B cell (primary cell): ENCODE data around the gene PAPLN. TPM values are rescaled to one million over a fixed set of nuclear protein-coding genes. Genes with fewer than 3 reads are reported as not detected.

ENCODE experiments used
- ATAC-seq: fragments of 200-7000 bp; cut with Tn5 transposase; one replicate; pipeline ENCODE4 v1.10.0; 2021; ENCODE audit warnings: low read depth, mild to moderate bottlenecking, moderate number of reproducible peaks, moderate library complexity
- CTCF ChIA-PET: fragments of 350-600 bp; sonication (Branson Sonifier 250); formaldehyde crosslinking; loops from one replicate; lab custom pipeline; 2021; ENCODE audit warnings: antibody characterized with exemption, inconsistent platforms; lab: Charles Lee
- POLR2A ChIA-PET: fragments of 350-600 bp; sonication (Branson Sonifier 250); formaldehyde crosslinking; loops from one replicate; lab custom pipeline; 2021; ENCODE audit warnings: antibody characterized with exemption; lab: Charles Lee
- DNase-seq: peaks from one replicate; pipeline ENCODE4 v3.0.0; 2013
- H2AFZ ChIP-seq: 2 replicates; pipeline ENCODE4 v1.6.1; 2012; ENCODE audit warnings: mild to moderate bottlenecking, low read depth, low read length; ENCODE audit not compliant: insufficient read depth, poor library complexity, severe bottlenecking
- H3K27ac ChIP-seq, 2 donors: 1 replicate in 1 of 2; 2 replicates in 1 of 2; pipeline ENCODE4 v1.5.1; 2012 to 2013; ENCODE audit warnings: low read length in 2 of 2, mild to moderate bottlenecking in 2 of 2, moderate library complexity in 1 of 2
- H3K27me3 ChIP-seq, 4 experiments: fragments of 200-600 bp in 1 of 4; sonication (generic) in 1 of 4; replicated peaks in 1 of 4; 1 replicate in 2 of 4; 2 replicates in 2 of 4; pipeline versions ENCODE4 v1.6.1 to v1.7.0; 2013 to 2016; ENCODE audit warnings: low read length in 3 of 4, mild to moderate bottlenecking in 2 of 4, mixed read lengths in 1 of 4, moderate library complexity in 1 of 4; ENCODE audit not compliant: insufficient read depth in 4 of 4, control insufficient read depth in 3 of 4; ENCODE audit errors: control extremely low read depth in 1 of 4
- H3K36me3 ChIP-seq, 2 experiments: replicated peaks in 1 of 2; 1 replicate in 1 of 2; 2 replicates in 1 of 2; pipeline versions ENCODE4 v1.6.1 to v1.7.1; 2013; ENCODE audit warnings: low read length in 1 of 2; ENCODE audit not compliant: insufficient read depth in 2 of 2, control insufficient read depth in 1 of 2; ENCODE audit errors: control extremely low read depth in 1 of 2, extremely low read depth in 1 of 2
- H3K4me1 ChIP-seq, 2 donors: fragments of 200-600 bp in 1 of 2; sonication (generic) in 1 of 2; 1 replicate in 1 of 2; 2 replicates in 1 of 2; pipeline versions ENCODE4 v1.5.1 to v1.6.1; 2013 to 2017; ENCODE audit warnings: low read length in 2 of 2; ENCODE audit not compliant: control insufficient read depth in 2 of 2, insufficient read depth in 2 of 2
- H3K4me2 ChIP-seq: replicated peaks from 2 replicates; pipeline ENCODE3; 2012; ENCODE audit warnings: mild to moderate bottlenecking, low read depth, low read length; ENCODE audit not compliant: poor library complexity, severe bottlenecking
- H3K4me3 ChIP-seq, 5 experiments: fragments of 200-600 bp in 1 of 5; sonication (generic) in 1 of 5; 1 replicate in 3 of 5; 2 replicates in 2 of 5; pipeline versions ENCODE4 v1.5.1 to v1.7.0; 2011 to 2016; ENCODE audit warnings: low read length in 4 of 5, mild to moderate bottlenecking in 4 of 5, low read depth in 2 of 5, control low read depth in 1 of 5, moderate library complexity in 1 of 5; ENCODE audit not compliant: insufficient read depth in 1 of 5; ENCODE audit errors: control extremely low read depth in 1 of 5, extremely low read depth in 1 of 5
- H3K79me2 ChIP-seq: fragments of 200-600 bp; sonication (generic); one replicate; pipeline ENCODE4 v1.6.0; 2016; ENCODE audit warnings: low read length; ENCODE audit not compliant: control insufficient read depth, insufficient read depth
- H3K9ac ChIP-seq: fragments of 200-600 bp; sonication (generic); 2 replicates; pipeline ENCODE4 v1.6.1; 2017; ENCODE audit warnings: mild to moderate bottlenecking, low read length, moderate library complexity
- H3K9me3 ChIP-seq, 3 donors: one replicate each; pipeline versions ENCODE4 v1.6.1 to v1.7.1; 2013; ENCODE audit warnings: low read length in 2 of 3; ENCODE audit not compliant: control insufficient read depth in 2 of 3, insufficient read depth in 1 of 3; ENCODE audit errors: control extremely low read depth in 1 of 3
- H4K20me1 ChIP-seq: 2 replicates; pipeline ENCODE4 v1.6.0; 2012; ENCODE audit warnings: mild to moderate bottlenecking, low read length; ENCODE audit not compliant: insufficient read depth, control insufficient read depth, poor library complexity, severe bottlenecking
- H3K27ac Mint-ChIP-seq: one replicate; pipeline ENCODE4 v1.8.0; 2021; ENCODE audit warnings: mixed read lengths
- H3K27me3 Mint-ChIP-seq: one replicate; pipeline ENCODE4 v1.8.0; 2021; ENCODE audit warnings: mixed read lengths
- H3K4me1 Mint-ChIP-seq: one replicate; pipeline ENCODE4 v1.8.0; 2021; ENCODE audit warnings: mixed read lengths
- H3K4me3 Mint-ChIP-seq: one replicate; pipeline ENCODE4 v1.8.0; 2021; ENCODE audit warnings: mixed read lengths
- H3K9me3 Mint-ChIP-seq: one replicate; pipeline ENCODE4 v1.8.0; 2022; ENCODE audit warnings: mixed read lengths; ENCODE audit not compliant: insufficient read depth
- CTCF ChIP-seq: fragments of 200-600 bp; IDR thresholded peaks from one replicate; pipeline ENCODE4 v1.8.0; 2022; ENCODE audit warnings: antibody characterized with exemption, mild to moderate bottlenecking
- EZH2 ChIP-seq: IDR thresholded peaks from 2 replicates; pipeline ENCODE4 v1.6.1; 2012; ENCODE audit warnings: borderline replicate concordance, low read depth, mild to moderate bottlenecking, moderate library complexity, low read length; ENCODE audit not compliant: insufficient read depth, poor library complexity, severe bottlenecking
- WGBS: methylation state at CpG from one replicate; pipeline ENCODE4 v1.1.5; 2013; ENCODE audit warnings: missing lambda C conversion rate; ENCODE audit not compliant: insufficient coverage; 5-methylcytosine and 5-hydroxymethylcytosine counted together
- intact Hi-C: fragments of 100-400 bp; cut with micrococcal nuclease; formaldehyde crosslinking; loops from one replicate; pipeline ENCODE4 v1.10.0; 2022
- polyA plus RNA-seq: library from polyadenylated mRNA; depleted of rRNA; stranded (reverse); fragments of >200 nt; gene quantifications from 2 replicates; pipeline ENCODE4 v1.2.3, GENCODE V29; 2012
- total RNA-seq, 2 donors: library from RNA; stranded (reverse); fragments of 120-200 nt in 1 of 2; gene quantifications; 1 replicate in 1 of 2; 2 replicates in 1 of 2; pipeline versions ENCODE4 v1.2.3 to v1.2.4, GENCODE V29; 2013 to 2022

Gene PAPLN
- total and polyA plus RNA-seq, 2 donors (not counting 1 experiment from before 2014, with no cell fraction given): 0.69 to 1.5 TPM

- Histone ChIP-seq H3K4me1 (peaks cover 21 to 24% of the 10 kb centered on the region in 2 donors), H4K20me1 (peaks cover 2% of the 10 kb centered on the region), H3K79me2 (no peaks in the 10 kb centered on the region), H3K27me3 (peaks cover 0 to 58% (median 17%) of the 10 kb centered on the region in 4 experiments), H2AFZ (no peak overlapping the region), H3K9ac (no peak overlapping the region), H3K36me3 (peaks cover 0 to 5% of the 10 kb centered on the region in 2 experiments), H3K4me2 (no peak overlapping the region), H3K9me3 (no peaks in the 10 kb centered on the region), H3K4me3 (no peak overlapping the region), H3K27ac (no peak overlapping the region)
- WGBS: 87% methylated on average over 9 of the region's 10 CpGs
- H3K27ac Mint-ChIP-seq: no peak overlapping the region
- H3K27me3 Mint-ChIP-seq: peaks cover 37% of the 10 kb centered on the region
- H3K9me3 Mint-ChIP-seq: no peaks in the 10 kb centered on the region
- intact Hi-C loops: loop anchor here (2.0 kb wide), 1 partner anchor 239 kb away; no protein-coding TSS in a partner anchor
- no peak overlapping the region for H3K4me3 Mint-ChIP-seq
- DNase-seq (no peak), ATAC-seq (no peak)
- peaks cover 21% of the 10 kb centered on the region for H3K4me1 Mint-ChIP-seq
- ChIA-PET CTCF (no interaction called here), POLR2A (no interaction called here)
- no peak for TF ChIP-seq EZH2
- no peak for TF ChIP-seq CTCF
These were observed 3.7 kb upstream of the PAPLN start for GRCh38 chr14:73233564-73233963.

- Histone ChIP-seq H3K9me3 (no peaks in the 10 kb centered on the region), H3K4me3 (no peak overlapping the region), H3K27ac (no peak overlapping the region), H3K4me1 (peaks cover 26 to 28% of the 10 kb centered on the region in 2 donors), H3K27me3 (peaks cover 0 to 63% (median 20%) of the 10 kb centered on the region in 4 experiments), H2AFZ (no peak overlapping the region), H3K9ac (no peak overlapping the region), H3K4me2 (no peak overlapping the region), H3K36me3 (peaks cover 0 to 2% of the 10 kb centered on the region in 2 experiments), H3K79me2 (no peaks in the 10 kb centered on the region), H4K20me1 (peaks cover 5% of the 10 kb centered on the region)
- Mint-ChIP-seq H3K9me3 (no peaks in the 10 kb centered on the region), H3K4me1 (peaks cover 25% of the 10 kb centered on the region), H3K27ac (no peak overlapping the region), H3K27me3 (peaks cover 42% of the 10 kb centered on the region), H3K4me3 (no peak overlapping the region)
- no peak for ATAC-seq
- ChIA-PET CTCF (no interaction called here), POLR2A (no interaction called here)
- no peak for DNase-seq
- intact Hi-C loops: no loop called here
- TF ChIP-seq EZH2 (no peak), CTCF (no peak)
- WGBS: 92% methylated on average over 1 of the region's 5 CpGs
These were observed 3.3 kb upstream of the PAPLN start for GRCh38 chr14:73234029-73234428.
